ENCODE data around the gene COMMD9.
"Not testable (repeated sequence)": the region's sequence is repeated elsewhere in the genome, so short reads cannot be mapped to it uniquely, and the experiment has no call there.

The COMMD9 gene

GRCh38 chr11:36289226-36289852 is at the start of gene COMMD9:
TSS of gene COMMD9 (minus strand) at chr11:36289424. CDS start at chr11:36289412, 12 bp downstream.
- peak; percentile 83 to 96 for DNase-seq (ENCODE audit: extremely low read depth in 1 of 2, low read depth in 1 of 2)

GRCh38 chr11:36333897-36334296 is 44.7 kb upstream of the COMMD9 start:
- no peak for DNase-seq (ENCODE audit: extremely low read depth in 1 of 2, low read depth in 1 of 2)

- no peak for DNase-seq (ENCODE audit: extremely low read depth in 1 of 2, low read depth in 1 of 2)
Measured at GRCh38 chr11:36333468-36333867, 44.2 kb upstream of the COMMD9 start.

- DNase-seq (ENCODE audit: extremely low read depth in 1 of 2, low read depth in 1 of 2), result no peak
Measured at GRCh38 chr11:36330411-36330810, 41.2 kb upstream of the COMMD9 start.

GRCh38 chr11:36328966-36329673 is 39.9 kb upstream of the COMMD9 start:
- DNase-seq (ENCODE audit: extremely low read depth in 1 of 2, low read depth in 1 of 2), result no peak

GRCh38 chr11:36326524-36327419 is 37.5 kb upstream of the COMMD9 start:
- no peak for DNase-seq (ENCODE audit: extremely low read depth in 1 of 2, low read depth in 1 of 2)

- not testable (repeated sequence) for DNase-seq (ENCODE audit: extremely low read depth in 1 of 2, low read depth in 1 of 2)
Measured at GRCh38 chr11:36325403-36325802, 36.2 kb upstream of the COMMD9 start.

- DNase-seq (ENCODE audit: extremely low read depth in 1 of 2, low read depth in 1 of 2), result not testable (repeated sequence)
Measured at GRCh38 chr11:36324956-36325355, 35.7 kb upstream of the COMMD9 start.

- no peak for DNase-seq (ENCODE audit: extremely low read depth in 1 of 2, low read depth in 1 of 2)
Measured at GRCh38 chr11:36317992-36318391, 28.8 kb upstream of the COMMD9 start.

- no peak for DNase-seq (ENCODE audit: extremely low read depth in 1 of 2, low read depth in 1 of 2)
Measured at GRCh38 chr11:36316049-36316448, 26.8 kb upstream of the COMMD9 start.

GRCh38 chr11:36314434-36314767 is 25.2 kb upstream of the COMMD9 start:
- no peak for DNase-seq (ENCODE audit: extremely low read depth in 1 of 2, low read depth in 1 of 2)

GRCh38 chr11:36313750-36314433 is 24.7 kb upstream of the COMMD9 start:
- DNase-seq (ENCODE audit: extremely low read depth in 1 of 2, low read depth in 1 of 2), result no peak

- no peak for DNase-seq (ENCODE audit: extremely low read depth in 1 of 2, low read depth in 1 of 2)
Measured at GRCh38 chr11:36312611-36313472, 23.6 kb upstream of the COMMD9 start.

GRCh38 chr11:36311926-36312595 is 22.8 kb upstream of the COMMD9 start:
- DNase-seq (ENCODE audit: extremely low read depth in 1 of 2, low read depth in 1 of 2), result no peak

GRCh38 chr11:36309779-36310178 is 20.6 kb upstream of the COMMD9 start:
- no peak for DNase-seq (ENCODE audit: extremely low read depth in 1 of 2, low read depth in 1 of 2)

- DNase-seq (ENCODE audit: extremely low read depth in 1 of 2, low read depth in 1 of 2), result no peak
Measured at GRCh38 chr11:36308577-36308976, 19.4 kb upstream of the COMMD9 start.

GRCh38 chr11:36306888-36307287 is 17.7 kb upstream of the COMMD9 start:
- no peak for DNase-seq (ENCODE audit: extremely low read depth in 1 of 2, low read depth in 1 of 2)

GRCh38 chr11:36305047-36305446 is 15.8 kb upstream of the COMMD9 start:
- DNase-seq (ENCODE audit: extremely low read depth in 1 of 2, low read depth in 1 of 2), result no peak

GRCh38 chr11:36304351-36304750 is 15.1 kb upstream of the COMMD9 start:
- DNase-seq (ENCODE audit: extremely low read depth in 1 of 2, low read depth in 1 of 2), result no peak

- DNase-seq (ENCODE audit: extremely low read depth in 1 of 2, low read depth in 1 of 2), result no peak
Measured at GRCh38 chr11:36300650-36301049, 11.4 kb upstream of the COMMD9 start.
